Measurements from ENCODE around the gene PNMA1.

Gene PNMA1

DNA sequence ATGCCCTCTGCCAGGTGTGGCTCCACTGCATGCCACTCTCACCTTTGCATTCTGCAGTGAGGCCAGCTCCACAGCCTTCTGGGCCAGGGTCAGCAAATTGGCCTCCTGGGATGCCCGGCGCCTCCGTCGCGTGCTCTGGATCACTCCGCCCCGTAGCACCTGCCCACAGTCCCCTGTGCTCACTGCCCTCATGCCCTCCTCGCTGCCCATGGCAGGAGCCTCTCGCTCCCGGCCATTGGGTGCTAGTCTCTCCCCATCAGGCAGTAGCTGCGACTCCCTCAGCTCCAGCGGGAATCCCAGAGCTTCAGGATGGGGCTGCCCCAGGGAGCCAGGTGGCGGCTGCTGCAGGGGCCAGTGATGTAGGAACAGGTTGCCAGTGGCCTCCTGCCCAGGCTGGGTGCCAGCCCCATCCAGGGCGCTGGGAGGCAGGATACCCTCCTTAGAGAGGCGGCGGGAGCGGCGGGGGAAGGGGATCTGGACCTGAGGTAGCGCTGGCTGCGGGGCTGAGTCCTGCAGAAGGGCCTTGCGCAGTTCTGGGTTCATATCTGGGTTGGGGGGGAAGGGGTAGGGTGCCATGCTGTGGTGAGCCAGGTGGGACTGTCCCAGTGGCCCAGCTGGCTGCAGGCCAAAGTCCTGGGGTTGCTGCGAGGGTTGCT is 24.5 kb upstream of the PNMA1 start:
- DNase-seq (ENCODE audit: low read depth in 2 of 2), result no peak

DNA sequence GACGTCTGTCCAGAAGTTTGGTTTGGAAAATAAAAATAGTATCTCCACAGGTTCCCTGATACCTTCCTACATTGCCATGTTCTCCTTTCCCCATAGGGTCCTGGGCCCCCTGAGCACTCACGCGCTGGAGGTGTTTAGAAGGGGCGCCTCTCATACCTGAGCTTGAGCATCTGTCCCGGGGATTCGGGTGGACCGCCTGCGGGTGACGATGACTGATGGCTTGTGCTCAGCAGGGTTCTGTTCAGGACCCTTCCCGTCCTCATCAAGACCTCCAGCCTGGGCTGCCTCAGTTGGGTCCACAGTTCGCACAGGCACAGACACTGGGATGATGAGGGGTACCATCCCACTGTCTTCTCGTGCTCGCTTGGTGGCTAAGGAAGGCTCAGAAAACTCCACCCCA is 22.7 kb upstream of the PNMA1 start:
- no peak for DNase-seq (ENCODE audit: low read depth in 2 of 2)

DNA sequence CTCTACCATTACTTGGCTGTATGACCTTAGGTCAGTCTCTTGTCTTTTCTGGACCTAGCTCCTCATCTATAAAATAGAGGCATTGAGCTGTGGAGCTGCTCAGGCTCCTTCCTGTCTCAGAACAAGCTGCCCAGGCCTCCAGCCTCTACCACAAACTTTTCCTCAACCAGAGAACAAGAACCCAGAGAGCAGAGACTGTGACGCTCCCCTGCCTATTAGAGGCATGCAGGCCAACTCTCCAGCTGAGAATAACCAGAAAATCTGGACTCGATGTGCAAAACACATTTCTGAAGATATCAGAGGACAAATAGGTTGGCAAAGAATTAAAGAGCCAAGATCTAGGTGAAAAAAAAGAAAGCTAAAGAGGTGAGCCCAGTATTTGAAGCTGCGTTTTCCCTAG is 17.8 kb upstream of the PNMA1 start:
- DNase-seq (ENCODE audit: low read depth in 2 of 2), result no peak

DNA sequence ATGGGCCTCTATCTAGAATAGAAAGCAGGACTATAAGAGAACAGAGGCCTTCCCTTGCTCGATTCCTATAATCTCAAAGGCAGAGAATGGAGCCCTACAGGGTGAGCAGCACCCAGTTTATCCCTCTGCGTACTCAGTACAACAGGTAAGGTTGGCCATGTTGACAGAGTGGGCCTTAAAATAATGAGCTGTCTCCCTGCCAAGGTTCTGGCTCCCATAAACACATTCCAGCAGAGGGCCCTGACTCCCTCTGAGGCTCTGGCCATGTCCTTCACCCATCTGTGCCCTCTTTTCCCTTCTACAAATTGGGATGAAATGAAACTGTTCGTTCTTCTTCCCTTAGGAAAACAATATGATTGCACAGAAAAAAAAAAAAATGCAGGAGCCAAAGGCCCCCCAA is 16.9 kb upstream of the PNMA1 start:
- DNase-seq (ENCODE audit: low read depth in 2 of 2), result no peak

DNA sequence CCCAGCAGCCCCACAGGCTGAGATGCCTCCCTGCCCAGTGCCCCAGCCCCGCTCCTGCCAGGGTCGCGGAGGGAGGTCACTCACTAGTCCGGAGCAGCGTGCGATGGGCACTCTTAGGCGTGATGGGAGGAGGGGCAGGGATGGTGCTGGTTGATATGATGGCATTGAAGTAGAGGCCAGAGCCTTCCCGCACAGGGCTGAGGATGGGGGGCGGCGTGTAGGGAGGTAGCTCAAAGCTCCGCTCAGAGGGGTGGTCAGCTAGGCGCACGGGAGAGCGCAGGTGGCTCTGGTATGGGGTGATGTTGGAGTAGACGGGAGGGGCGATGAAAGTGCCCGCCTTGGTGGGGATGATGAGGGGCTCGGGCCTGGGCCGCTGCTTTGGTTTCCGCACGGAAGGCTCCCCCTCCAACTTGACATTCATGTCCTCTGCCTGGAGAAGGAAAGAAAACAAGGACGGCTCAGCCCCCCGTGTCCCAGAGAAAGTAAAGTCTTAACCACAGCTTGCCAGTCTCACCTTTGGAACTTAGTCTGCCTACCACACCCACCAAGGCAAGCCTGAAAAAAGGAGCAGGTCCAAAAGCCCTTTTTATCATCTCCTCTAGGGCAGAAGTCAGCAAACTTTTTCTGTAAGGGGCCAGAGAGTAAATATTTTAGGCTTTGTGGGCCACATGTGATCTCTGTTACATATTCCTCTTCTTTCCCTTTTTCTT is 15.5 kb upstream of the PNMA1 start:
- no peak for DNase-seq (ENCODE audit: low read depth in 2 of 2)

DNA sequence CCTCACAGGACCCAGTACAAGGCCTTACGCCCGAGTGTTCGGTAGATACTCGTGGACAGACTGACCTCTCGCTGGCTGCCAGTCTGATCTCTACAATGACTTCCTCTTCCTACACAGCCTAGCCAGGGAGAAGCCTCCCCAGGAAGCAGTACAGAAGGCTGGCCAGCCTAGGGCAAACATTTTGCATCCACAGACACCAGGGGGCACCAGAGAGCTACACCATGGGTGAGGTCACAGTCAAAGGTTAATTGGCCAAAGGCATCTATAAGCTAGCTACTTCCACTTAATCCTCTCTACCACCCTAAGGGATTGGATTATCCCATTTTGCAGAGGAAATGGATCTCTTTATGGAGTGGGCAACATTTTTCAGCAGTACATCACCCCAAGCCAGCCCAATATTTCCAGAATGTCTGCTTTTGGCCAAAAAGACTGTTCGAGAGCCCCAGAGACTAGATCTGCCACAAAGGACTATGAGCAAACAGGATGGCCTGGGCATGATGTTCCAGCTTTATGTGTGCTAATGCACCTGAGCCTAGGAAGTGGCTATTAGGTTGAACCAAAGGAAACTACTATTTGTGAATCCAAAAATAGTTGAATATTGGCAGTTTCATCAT is 14.6 kb upstream of the PNMA1 start:
- peak; percentile 79 to 83 for DNase-seq (ENCODE audit: low read depth in 2 of 2)

DNA sequence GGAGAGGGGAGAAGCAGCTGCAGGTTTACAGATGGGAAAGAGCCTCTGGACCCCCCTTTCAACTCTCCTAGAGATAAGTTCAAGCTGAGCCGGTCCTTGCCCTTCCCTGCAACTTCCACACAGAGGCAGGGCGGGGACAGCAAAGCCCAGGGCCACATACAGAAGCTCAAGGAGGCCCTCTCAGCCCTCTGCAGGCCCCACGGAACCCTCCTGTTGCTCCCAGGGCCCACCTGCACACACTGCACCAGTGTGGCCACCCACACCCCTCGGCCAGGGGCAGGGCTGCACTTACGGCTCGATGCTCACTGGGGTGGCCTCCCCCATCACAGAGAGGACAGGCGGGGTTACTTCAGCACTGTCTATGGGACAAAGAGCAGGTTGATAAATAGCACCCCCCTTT is 13.0 kb upstream of the PNMA1 start:
- no peak for DNase-seq (ENCODE audit: low read depth in 2 of 2)

DNA sequence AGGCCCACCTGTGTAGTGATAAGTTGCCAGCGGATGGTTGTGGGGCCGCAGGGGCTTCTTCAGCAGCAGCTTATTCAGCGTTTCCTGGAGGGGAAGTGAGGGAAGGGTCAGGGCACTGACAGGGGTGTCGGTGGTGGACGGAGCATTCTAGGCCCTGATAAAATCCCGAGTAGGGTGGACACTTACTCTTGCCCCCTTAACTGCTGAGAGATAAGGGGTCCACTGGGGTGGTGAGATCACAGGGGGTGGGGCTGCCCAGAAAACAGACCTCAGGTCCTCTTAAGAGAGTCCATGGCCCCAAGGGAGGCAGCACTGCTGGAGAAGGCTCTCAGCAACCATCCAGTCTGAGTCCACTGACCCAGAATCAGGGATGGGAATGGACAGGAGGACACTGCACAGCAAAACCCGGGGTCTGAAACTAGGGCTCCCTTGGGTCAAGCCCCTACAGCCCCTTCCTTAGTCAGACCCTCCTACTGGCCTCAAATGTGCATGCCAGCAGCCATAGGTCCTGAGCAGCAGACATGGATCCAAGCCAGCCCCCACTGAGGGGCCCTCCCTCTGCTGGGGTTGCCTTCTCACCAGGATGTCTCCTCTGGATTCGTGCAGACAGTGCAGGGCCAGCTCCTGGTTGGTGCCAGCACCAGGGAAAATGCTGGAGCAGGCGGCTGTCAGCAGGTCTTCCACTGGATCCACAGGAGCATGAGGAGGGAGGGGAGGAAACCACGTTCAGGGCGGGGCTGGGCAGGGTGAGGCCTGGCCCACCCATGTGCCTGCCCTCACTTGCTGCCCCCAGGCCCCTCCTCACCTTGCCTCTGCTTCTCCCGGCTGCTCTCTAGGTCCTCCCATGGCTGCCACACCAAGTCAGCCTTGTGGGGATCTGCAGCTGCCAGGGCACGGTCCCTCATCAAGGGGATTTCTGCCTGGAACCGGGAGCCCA is 12.1 kb upstream of the PNMA1 start:
- DNase-seq (ENCODE audit: low read depth in 2 of 2), result no peak

DNA sequence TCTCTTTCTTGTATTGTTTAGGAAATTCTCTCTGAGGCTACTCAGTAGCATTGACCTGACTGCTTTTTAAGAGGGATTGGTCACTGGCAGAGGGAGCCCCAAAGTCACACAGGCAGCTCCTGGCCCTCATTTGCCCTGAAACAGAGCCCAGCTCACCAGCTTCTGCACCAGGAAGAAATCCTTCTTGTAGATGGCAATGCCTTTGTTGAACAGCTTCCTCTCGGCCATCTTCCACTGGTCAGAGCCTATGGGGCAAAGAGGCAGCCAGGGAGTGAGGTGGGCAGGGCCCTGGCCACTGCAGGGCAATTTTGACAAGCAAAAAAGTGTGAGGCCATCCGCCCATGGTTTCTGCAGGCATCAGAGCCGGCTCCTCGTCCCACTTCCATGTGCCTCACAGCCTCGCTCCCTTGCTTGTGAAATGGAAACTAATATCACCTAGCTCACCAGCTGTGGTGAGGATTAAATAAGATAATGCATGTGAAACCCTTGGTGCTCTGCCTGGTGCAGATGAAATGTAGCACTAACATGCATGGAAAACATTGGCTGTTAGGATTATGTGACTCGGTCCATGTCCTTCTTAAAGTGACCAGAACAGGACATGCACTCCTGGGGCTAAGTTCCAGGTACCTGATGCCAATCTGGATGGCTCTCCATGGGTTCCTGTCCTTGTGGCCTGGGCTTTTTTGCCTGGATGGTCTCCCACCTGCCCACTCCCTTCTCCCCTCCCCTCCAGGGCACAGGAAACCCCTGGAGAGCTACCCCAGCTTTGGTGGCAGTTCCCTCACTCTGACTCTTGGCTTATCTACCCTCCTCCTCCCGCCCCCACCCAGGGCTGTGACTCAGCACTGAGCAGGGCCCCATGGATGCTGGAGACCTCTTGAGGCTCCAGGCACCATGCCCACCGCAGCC is 11.2 kb upstream of the PNMA1 start:
- no peak for DNase-seq (ENCODE audit: low read depth in 2 of 2)

DNA sequence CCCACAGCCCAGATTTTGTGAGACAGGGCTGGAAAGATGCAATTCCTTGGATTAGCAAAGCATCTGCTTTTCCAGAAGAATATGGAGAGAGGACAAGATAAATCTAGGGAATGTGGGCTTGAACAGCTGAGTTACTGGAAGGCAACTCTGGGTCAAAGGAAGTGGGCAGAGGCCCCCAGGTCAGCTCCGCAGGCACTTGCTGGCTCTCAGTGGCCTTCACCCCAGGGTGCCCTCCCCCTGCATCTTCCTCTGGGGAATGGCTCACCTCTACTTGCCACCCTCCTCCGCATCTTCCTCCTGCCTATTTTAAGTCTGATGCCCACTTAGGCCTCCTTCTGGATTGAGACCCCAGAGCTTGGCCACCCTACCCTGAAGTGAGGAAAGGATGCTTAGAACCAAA is 10.5 kb upstream of the PNMA1 start:
- no peak for DNase-seq (ENCODE audit: low read depth in 2 of 2)

DNA sequence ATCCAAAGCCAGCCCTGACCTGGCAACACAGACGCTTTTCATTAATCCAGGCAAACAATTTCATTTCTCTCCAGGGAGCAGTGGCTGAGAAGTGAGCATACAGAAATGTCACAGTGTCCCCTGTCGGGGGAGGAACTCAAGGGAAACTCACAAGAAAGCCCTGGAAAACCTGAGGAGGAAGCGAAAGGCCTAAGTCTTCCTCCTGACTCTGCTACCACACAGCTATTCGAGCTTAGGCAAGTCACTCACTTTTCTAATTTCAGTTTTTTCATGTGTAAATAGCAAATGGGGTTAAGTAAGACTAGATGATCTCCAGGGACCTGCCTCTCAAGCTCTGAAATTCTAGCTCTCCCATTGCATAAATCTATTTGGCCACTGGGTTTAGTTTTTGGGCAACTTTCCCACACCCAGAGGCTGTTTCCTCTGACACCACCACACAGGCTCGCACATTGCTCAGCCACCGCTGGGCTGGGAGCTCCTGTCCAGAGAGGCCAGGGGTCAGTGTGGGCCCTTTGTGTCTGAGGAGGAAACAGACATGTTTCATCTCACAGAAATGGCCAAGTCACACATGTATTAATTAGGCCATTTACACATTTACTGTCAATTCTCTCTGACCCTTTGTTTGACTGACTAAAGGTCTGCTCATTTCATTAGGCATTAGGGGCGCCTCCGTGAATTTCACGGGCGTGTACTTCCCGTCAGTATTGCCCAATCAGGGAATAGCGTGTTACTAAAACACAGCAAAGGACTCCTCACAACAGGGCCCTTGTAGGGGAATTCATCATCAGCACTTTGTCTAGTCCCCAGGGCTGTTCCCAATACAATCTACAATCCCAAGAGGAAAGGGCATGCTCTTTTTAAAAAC is 9.8 kb upstream of the PNMA1 start:
- no peak for DNase-seq (ENCODE audit: low read depth in 2 of 2)

DNA sequence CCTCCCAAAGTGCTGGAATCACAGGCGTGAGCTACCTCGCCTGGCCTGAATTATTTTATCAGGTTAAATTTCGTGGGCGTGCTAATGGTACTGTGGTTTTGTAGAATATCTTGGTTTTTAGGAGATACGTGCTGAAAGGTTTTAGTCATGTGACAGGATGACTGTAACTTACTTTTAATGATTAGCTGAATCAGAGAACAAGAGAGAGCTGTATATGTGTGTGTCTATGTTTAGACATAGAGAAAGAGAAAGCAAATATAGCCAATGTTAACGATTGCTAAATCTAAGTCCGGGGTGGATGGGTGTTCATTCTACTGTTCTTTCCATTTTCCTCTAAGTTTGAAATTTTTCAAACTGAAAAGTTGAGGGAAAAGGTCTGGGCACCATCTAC is 9.2 kb upstream of the PNMA1 start:
- no peak for DNase-seq (ENCODE audit: low read depth in 2 of 2)

DNA sequence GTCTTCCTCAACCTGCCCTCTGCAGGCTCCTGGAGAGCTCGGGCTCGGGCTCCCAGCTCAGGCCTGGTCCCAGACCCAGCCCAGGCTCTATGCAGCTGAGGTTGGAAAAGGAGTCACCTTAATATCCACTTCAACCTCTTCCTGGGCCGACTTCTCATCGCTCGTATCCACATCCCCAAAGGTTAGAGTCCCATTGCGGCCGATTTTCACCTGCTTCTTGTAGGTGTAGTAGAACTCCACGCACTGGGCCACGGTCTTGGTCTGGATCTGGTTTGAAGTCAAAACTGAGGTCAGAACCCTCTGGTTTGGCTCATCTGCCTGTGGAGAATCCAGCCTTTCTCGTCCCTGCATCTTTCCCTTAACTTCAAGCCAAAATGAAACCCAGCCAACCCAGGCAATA is 8.4 kb upstream of the PNMA1 start:
- DNase-seq (ENCODE audit: low read depth in 2 of 2), result no peak

DNA sequence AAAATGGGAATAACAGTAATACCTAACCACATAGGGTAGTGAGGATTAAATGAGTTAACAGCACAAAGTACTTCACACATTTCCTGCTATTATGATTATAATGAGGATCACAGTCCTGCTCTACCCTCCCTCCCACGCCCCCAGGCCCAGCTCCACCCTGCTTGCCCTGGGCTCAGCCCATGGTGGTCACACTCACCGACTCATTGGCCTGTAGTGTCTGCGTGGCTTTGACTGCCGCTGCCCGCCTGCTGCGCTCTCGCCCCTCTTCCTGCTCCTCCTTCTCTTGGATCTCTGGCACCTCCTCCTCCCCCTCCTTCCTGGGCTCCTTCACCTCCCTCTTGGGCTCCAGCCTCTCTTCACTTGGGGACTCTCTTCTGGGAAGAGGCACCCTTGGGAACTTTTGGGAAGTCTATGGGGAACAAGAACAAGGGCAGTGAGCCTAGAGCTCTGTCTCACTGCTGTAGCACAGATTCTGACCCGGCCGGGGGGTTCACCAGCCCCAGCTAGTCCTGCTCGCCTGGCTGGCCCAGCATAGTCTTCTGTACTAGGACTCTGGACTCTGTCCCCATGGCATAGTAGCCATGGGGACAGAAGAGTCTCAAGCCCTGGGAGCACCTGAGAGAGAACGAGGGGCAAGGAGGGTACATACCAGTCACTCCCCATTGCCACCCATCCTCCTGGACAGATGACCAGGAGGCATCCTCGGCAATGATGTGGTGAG is 7.1 kb upstream of the PNMA1 start:
- DNase-seq (ENCODE audit: low read depth in 2 of 2), result no peak

DNA sequence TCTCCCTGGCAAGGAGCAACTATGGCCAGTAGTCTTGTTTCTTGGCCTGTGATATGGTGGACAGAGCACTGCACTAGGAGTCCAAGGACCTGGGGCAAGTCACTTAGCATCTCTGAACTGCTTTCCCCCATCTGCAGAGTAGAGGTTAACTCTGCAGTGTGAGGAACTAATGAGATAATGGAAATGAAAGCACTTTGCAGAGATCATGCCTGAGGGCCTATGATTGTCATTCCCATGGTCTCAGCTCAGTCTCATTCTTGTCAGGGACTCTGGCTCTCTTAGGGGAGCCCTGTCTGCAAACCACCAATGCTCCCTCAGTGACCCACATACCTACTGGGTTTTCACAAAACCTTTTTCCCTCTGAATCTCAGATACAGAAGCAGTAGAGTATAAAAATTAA is 6.5 kb upstream of the PNMA1 start:
- no peak for DNase-seq (ENCODE audit: low read depth in 2 of 2)

DNA sequence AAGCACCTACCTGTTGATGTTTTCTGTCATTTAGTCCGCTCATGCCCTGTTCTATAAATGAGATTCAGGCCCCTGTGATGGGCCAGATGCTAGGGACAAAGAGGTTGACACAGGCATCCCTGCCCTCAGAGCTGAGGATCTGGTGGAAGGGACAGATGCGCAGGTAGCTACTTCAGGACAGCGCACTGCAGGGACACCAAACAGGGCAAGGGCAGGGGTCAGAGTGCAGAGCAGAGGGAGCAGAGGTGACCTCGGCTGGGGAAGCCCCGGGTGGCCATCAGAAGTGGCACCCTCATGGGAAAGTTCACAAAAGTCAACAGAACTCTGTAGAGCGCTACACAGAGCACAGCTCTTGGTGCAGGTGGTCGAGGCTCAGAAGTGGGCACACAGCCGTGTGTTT is 5.6 kb upstream of the PNMA1 start:
- no peak for DNase-seq (ENCODE audit: low read depth in 2 of 2)

DNA sequence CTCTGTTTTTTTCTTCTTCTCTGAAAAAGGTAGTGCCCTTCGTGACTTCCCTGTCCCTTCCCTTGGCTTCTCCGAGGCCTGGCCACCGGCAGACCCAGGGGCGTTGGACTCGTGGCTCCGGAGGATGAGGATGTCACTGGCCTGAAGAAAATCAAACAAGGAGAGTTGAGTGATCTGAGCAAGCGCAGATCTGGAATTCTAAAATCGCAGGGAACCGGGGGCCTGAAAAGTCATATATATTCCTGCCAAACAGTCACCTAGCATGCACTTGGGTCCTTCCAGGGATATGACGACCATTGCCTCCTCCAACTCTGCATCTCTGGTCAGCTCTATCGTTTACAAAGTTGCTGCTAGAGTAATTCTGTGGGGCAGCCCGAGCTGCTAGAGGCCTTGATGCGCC is 5.2 kb upstream of the PNMA1 start:
- DNase-seq (ENCODE audit: low read depth in 2 of 2), result no peak

DNA sequence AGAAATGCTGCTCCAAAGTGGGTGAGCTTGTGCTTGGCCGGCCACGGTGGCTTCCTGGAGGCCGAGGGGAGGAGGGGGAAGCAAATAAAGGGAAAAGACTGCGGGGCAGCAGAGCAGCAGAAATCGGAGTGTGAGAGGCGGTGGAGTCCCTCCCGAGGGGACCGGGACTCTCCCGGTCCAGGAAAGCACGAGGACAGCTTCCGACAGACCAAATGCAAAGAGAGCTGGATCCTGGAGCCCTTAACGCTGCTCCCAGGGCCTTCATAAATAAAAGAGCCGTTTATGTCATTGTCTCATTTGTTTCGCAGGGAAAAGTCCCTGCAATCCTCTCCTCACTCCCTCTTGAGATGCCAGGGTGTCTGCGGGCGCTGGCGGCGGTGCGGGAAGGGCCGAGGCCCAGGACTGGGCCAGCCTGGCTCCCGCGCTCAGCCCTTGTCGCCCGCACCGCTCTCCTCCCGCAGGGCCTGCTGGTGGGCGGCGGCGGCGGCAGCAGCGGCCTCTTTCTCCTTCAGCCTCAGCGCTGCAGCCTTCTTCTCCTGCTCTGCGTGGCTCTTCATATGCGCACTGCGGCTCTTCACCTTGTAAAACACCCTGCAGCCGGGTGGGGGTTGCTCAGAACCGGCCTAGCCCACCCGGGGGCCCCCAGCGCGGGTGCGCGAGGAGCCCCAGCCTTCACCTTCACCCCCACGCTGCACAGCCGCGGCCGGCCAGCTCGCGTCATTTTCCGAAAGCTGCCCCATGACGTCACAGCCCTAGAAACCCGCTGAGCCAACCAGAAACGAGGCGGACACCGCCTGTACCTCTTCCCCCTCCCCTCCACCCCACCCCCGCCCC is 4.5 kb upstream of the PNMA1 start:
- DNase-seq (ENCODE audit: low read depth in 2 of 2), result no peak
